Measurements from ENCODE around the gene AGMO. TPM values are rescaled to one million over a fixed set of nuclear protein-coding genes. Genes with fewer than 3 reads are reported as not detected.
"Not testable (repeated sequence)": the region's sequence is repeated elsewhere in the genome, so short reads cannot be mapped to it uniquely, and the experiment has no call there.

Gene AGMO
- polyA plus RNA-seq, 1 donor from 2014 or later, result not detected

GRCh38 chr7:15547320-15547719, 14.5 kb downstream of the AGMO start:
- not testable (repeated sequence) for H3K4me3 Mint-ChIP-seq, H3K36me3 Mint-ChIP-seq, H3K9me3 Mint-ChIP-seq, H3K27me3 Mint-ChIP-seq, H3K27ac Mint-ChIP-seq, H3K4me1 Mint-ChIP-seq

DNA sequence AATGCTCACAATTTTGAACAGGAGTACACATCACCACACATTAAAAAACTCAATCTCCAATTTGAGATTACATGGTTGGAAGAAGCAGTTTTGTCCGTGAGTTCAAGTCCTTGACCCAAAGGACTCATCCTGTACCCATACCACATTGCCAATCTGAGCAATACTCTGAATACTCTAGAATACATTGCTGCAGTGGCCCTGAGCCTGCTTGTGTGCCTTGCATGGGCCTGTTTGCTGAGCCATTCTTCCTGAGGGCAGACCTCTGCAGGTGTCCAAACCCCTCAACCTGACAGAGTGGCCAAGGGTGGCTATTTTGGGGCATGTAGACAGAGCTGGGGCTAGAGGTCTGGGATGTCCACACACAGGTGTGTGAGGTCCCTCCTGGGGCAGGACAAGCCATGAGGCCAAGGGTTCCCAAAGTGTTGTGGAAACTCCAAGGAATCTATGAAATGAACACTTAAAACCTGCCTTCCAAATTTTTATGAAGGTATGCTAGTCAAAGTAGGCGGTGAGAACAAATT, 15.5 kb downstream of the AGMO start:
- Mint-ChIP-seq H3K4me1 (no peaks in the 10 kb centered on the region), H3K4me3 (no peak overlapping the region), H3K27me3 (no peaks in the 10 kb centered on the region), H3K36me3 (no peaks in the 10 kb centered on the region), H3K27ac (no peak overlapping the region), H3K9me3 (peaks cover 0 to 3% (median 1%) of the 10 kb centered on the region in 3 donors)

DNA sequence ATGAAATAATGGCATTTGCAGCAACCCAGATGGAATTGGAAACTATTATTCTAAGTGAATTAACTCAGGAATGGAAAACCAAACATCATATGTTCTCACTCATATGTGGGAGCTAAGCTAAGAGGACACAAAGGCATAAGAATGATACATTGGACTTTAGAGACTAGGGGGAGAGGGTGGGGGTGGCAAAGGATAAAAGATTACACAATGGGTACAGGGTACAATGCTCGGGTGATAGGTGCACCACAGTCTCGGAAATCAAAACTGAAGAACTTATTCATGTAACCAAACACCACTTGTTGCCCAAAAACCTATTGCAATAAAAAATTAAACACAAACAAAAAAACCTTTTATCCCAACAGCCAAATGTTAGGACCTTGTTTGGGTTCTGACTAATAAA, 17.8 kb downstream of the AGMO start:
- H3K4me3 Mint-ChIP-seq, result no peak overlapping the region
- H3K27ac Mint-ChIP-seq, result no peak overlapping the region
- H3K9me3 Mint-ChIP-seq, result peaks cover 0 to 12% (median 1%) of the 10 kb centered on the region in 3 donors
- H3K4me1 Mint-ChIP-seq, result no peaks in the 10 kb centered on the region
- no peaks in the 10 kb centered on the region for H3K27me3 Mint-ChIP-seq
- no peaks in the 10 kb centered on the region for H3K36me3 Mint-ChIP-seq

DNA sequence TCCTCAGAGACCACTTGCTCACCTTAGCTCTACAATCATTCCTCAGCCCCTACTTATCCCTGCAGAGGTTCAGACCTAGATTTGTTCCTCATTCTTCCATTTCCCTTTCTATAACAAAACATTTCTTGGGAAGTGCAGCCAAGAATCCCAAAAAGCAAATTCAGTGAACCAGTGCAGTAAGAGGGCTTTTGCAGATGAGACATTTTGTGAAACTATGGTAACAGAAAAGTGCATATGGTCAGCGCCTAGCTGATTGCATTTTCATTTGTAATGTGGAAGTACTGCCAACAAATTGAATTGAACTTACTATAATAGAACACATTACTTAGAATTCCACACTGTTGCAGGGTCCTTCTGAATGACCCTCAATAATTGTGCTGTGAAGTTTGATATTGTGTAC, 18.6 kb downstream of the AGMO start:
- no peak overlapping the region for H3K27ac Mint-ChIP-seq
- H3K9me3 Mint-ChIP-seq, result peaks cover 0 to 12% (median 1%) of the 10 kb centered on the region in 3 donors
- no peak overlapping the region for H3K4me3 Mint-ChIP-seq
- H3K27me3 Mint-ChIP-seq, result no peaks in the 10 kb centered on the region
- no peaks in the 10 kb centered on the region for H3K4me1 Mint-ChIP-seq
- no peaks in the 10 kb centered on the region for H3K36me3 Mint-ChIP-seq

DNA sequence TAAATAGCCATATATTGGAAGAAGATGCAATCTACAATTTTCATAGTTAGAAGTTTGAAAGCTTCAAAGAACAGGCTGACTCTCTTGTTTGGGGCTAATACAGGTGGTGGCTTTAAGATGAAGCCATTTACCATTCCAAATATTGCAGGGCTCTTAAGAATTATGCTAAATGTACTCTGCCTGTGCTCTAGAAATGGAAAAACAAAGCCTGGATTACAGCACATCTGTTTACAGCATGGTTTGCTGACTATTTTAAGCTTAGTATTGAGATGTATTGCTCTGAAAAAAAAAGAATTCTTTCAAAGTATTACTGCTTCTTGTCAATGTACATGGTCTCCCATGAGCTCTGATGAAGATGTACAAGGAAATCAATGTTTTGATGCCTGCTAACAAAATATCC, 34.2 kb downstream of the AGMO start:
- Mint-ChIP-seq H3K9me3 (peaks cover 0 to 5% (median 0%) of the 10 kb centered on the region in 3 donors), H3K36me3 (no peaks in the 10 kb centered on the region), H3K4me3 (no peak overlapping the region), H3K4me1 (no peaks in the 10 kb centered on the region), H3K27me3 (no peaks in the 10 kb centered on the region), H3K27ac (no peak overlapping the region)

GRCh38 chr7:15525652-15526263, 36.1 kb downstream of the AGMO start:
- no peak overlapping the region for H3K27ac Mint-ChIP-seq
- no peaks in the 10 kb centered on the region for H3K27me3 Mint-ChIP-seq
- H3K9me3 Mint-ChIP-seq, result peaks cover 0 to 13% (median under 1%) of the 10 kb centered on the region in 3 donors
- no peaks in the 10 kb centered on the region for H3K36me3 Mint-ChIP-seq
- H3K4me3 Mint-ChIP-seq, result no peak overlapping the region
- no peaks in the 10 kb centered on the region for H3K4me1 Mint-ChIP-seq

DNA sequence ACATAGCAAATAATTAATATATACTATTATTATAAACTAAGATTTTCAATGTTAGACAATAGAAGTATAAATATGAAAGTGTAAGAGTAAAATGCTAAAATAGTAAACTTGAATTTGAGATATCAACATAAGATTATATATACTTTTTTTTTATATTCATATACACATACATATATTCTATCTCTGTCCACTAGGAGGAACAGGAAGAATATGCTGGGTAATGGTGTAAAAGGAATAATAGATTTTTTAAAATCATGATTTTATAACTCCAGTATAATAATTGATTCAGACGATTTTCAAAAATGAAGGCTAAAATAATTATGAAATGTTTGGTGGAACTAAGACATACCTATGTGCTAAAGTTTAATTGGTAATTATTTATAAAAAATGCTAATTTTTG, 37.7 kb downstream of the AGMO start:
- H3K4me3 Mint-ChIP-seq, result no peak overlapping the region
- H3K36me3 Mint-ChIP-seq, result no peaks in the 10 kb centered on the region
- no peaks in the 10 kb centered on the region for H3K27me3 Mint-ChIP-seq
- H3K9me3 Mint-ChIP-seq, result peaks cover 2 to 20% (median 4%) of the 10 kb centered on the region in 3 donors
- no peaks in the 10 kb centered on the region for H3K4me1 Mint-ChIP-seq
- H3K27ac Mint-ChIP-seq, result no peak overlapping the region

DNA sequence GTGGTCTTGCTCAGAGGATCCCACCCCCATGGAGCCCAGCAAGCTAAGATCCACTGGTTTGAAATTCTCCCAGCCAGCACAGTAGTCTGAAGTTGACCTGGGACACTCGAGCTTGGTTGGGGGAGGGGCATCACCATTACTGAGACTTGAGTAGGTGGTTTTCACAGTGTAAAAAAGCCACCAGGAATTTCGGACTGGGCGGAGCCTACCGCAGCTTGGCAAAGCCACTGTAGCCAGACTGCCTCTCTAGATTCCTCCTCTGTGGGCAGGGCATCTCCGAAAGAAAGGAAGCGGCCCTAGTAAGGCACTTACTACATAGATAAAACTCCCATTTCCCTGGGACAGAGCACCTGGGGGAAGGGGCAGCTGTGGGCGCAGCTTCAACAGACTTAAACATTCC, 44.0 kb downstream of the AGMO start:
- not testable (repeated sequence) for H3K4me1 Mint-ChIP-seq, H3K36me3 Mint-ChIP-seq, H3K27ac Mint-ChIP-seq, H3K27me3 Mint-ChIP-seq, H3K4me3 Mint-ChIP-seq
- peaks cover 6 to 24% (median 7%) of the 10 kb centered on the region in 3 donors for H3K9me3 Mint-ChIP-seq

DNA sequence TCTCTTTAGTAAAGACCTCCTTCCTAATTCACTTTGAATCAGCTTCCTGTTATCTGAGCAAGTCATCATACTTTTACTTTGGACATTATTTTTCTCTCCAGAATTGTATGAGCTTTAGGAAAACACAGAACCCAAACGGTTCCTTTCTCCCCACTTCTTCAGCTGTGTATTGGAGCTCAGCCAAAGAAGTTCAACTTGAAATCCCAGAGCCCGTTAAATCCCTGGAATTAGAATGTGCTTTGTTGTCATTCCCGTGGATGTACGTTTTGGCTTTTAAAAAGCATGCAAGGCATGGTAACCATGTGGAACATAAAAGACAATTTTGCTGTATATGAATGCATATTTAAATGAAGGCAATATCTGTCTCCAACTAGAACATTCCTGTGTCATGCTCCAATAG, 46.6 kb downstream of the AGMO start:
- Mint-ChIP-seq H3K4me3 (no peak overlapping the region), H3K27me3 (no peaks in the 10 kb centered on the region), H3K36me3 (no peaks in the 10 kb centered on the region), H3K9me3 (peaks cover 3 to 19% (median 6%) of the 10 kb centered on the region in 3 donors), H3K27ac (no peak overlapping the region), H3K4me1 (no peaks in the 10 kb centered on the region)

DNA sequence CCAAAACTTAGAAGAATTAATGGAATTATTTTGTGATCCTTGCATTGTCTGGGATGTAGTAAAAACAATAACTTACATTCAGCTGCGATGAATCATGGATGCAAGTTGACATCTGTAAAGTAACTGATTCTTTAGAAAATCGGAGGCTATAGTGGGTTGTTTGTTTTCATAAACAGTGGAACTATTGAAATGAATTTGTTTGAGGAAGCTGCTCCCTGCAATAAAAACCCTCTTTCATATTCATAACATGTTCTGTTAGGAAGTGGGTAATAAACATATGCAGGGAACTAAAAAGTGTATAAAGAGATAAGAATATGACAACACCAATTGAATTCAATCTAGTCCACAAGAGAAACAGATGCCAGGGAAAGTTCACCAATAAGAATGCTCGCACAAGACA, 53.6 kb downstream of the AGMO start:
- no peaks in the 10 kb centered on the region for H3K36me3 Mint-ChIP-seq
- peaks cover 0 to 8% (median 2%) of the 10 kb centered on the region in 3 donors for H3K9me3 Mint-ChIP-seq
- no peaks in the 10 kb centered on the region for H3K27me3 Mint-ChIP-seq
- no peak overlapping the region for H3K4me3 Mint-ChIP-seq
- H3K27ac Mint-ChIP-seq, result no peak overlapping the region
- no peaks in the 10 kb centered on the region for H3K4me1 Mint-ChIP-seq

GRCh38 chr7:15507708-15508107, 54.1 kb downstream of the AGMO start:
- H3K9me3 Mint-ChIP-seq, result peaks cover 0 to 5% (median 0%) of the 10 kb centered on the region in 3 donors
- no peaks in the 10 kb centered on the region for H3K4me1 Mint-ChIP-seq

GRCh38 chr7:15507171-15507570, 54.6 kb downstream of the AGMO start:
- Mint-ChIP-seq H3K27me3 (no peaks in the 10 kb centered on the region), H3K9me3 (peaks cover 0 to 5% (median 0%) of the 10 kb centered on the region in 3 donors), H3K4me1 (no peaks in the 10 kb centered on the region), H3K36me3 (no peaks in the 10 kb centered on the region), H3K27ac (no peak overlapping the region), H3K4me3 (no peak overlapping the region)

More at GRCh38 chr7:15507708-15508107, 54.1 kb downstream of the AGMO start:
- Mint-ChIP-seq H3K36me3 (no peaks in the 10 kb centered on the region), H3K27ac (no peak overlapping the region), H3K27me3 (no peaks in the 10 kb centered on the region), H3K4me3 (no peak overlapping the region)

DNA sequence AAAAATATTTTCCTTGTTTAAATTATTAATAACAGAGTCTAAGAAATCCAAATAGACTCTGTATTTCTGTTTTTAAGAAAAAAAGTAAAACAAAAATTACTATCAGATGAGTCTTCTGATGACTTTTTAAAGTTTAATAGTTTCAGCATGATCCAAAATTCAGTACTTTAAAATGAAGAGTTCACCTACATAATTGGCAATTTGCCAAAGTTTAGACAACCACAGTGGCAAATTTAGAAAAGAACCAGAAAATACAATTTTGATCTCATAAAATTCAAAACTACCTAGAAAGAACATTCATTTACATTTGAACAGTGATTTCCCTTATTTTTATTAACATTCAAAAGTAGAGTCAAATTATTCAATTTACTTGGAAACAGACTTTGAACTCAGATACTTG, 56.1 kb downstream of the AGMO start:
- no peaks in the 10 kb centered on the region for H3K4me1 Mint-ChIP-seq
- no peaks in the 10 kb centered on the region for H3K27me3 Mint-ChIP-seq
- no peaks in the 10 kb centered on the region for H3K36me3 Mint-ChIP-seq

DNA sequence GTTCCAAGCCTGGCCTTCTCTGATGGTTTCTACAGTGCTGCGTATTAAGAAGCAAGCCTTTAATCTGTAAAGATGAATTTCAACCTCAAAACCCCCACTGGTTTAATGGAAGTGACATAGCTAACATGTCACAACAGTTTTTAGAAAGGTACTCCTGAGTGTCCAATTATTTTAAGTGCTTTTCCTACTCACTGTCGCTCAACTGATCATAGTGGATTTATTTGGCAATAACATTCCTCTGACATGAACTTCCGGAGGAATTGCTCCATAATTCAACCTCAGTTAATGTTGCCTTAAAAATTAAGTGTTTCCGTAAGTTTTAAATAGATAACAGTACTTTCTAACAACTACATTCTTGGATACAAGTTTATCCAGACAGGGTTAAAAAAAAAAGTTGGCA, 57.5 kb downstream of the AGMO start:
- Mint-ChIP-seq H3K27me3 (no peaks in the 10 kb centered on the region), H3K27ac (no peak overlapping the region), H3K4me3 (no peak overlapping the region), H3K9me3 (peaks cover 0 to 2% (median 0%) of the 10 kb centered on the region in 3 donors), H3K36me3 (no peaks in the 10 kb centered on the region), H3K4me1 (no peaks in the 10 kb centered on the region)

More for the DNA sequence above, 56.1 kb downstream of the AGMO start:
- Mint-ChIP-seq H3K4me3 (no peak overlapping the region), H3K9me3 (peaks cover 0 to 2% (median 0%) of the 10 kb centered on the region in 3 donors), H3K27ac (no peak overlapping the region)

GRCh38 chr7:15503603-15504290, 58.1 kb downstream of the AGMO start:
- Mint-ChIP-seq H3K4me3 (no peak overlapping the region), H3K36me3 (no peaks in the 10 kb centered on the region), H3K9me3 (peaks cover 0 to 2% (median 0%) of the 10 kb centered on the region in 3 donors), H3K27me3 (no peaks in the 10 kb centered on the region), H3K27ac (no peak overlapping the region), H3K4me1 (no peaks in the 10 kb centered on the region)

DNA sequence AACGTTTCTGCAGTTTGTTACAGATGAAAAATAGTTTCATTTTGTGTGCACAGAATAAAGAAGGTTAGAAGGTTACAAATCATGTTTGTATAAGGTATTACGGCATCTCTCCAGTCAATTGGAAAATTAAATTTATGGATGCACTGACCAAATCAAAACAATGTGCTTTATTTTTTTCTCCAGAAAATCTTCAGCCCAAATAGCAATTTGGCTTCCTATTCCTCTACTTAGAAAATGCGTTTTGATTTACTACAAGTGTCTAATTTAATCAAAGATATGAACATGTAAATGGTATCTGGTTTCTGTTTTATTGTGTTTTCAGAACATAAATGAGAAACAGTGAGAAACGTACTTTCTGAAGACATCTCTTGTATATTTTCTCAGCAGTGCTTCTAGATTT, 63.4 kb downstream of the AGMO start:
- Mint-ChIP-seq H3K4me3 (no peak overlapping the region), H3K36me3 (no peaks in the 10 kb centered on the region), H3K9me3 (peaks cover 0 to 6% (median 4%) of the 10 kb centered on the region in 3 donors), H3K4me1 (no peaks in the 10 kb centered on the region), H3K27me3 (no peaks in the 10 kb centered on the region), H3K27ac (no peak overlapping the region)
